ENCODE results near the gene PRR14L.
"Not testable (repeated sequence)": the region's sequence is repeated elsewhere in the genome, so short reads cannot be mapped to it uniquely, and the experiment has no call there.

PRR14L gene

GRCh38 chr22:31749636-31750364, at the start of gene PRR14L:
TSS of gene PRR14L (minus strand) at chr22:31750132. CDS start at chr22:31738860, 11,272 bp downstream.
- peak; percentile 100 for DNase-seq

DNA sequence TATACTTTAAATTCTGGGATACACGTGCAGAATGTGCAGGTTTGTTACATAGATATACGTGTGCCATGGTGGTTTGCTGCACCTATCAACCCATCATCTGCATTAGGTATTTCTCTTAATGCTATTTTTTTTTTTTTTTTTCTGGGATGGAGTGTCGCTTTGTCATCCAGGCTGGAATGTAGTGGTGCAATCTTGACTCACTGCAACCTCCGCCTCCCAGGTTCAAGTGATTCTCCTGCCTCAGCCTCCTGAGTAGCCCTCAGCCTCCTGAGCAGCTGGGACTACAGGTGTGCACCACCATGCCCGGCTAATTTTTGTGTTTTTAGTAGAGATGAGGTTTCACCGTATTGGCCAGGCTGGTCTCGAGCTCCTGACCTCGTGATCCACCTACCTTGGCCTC, 49.4 kb upstream of the PRR14L start:
- DNase-seq, result not testable (repeated sequence)

DNA sequence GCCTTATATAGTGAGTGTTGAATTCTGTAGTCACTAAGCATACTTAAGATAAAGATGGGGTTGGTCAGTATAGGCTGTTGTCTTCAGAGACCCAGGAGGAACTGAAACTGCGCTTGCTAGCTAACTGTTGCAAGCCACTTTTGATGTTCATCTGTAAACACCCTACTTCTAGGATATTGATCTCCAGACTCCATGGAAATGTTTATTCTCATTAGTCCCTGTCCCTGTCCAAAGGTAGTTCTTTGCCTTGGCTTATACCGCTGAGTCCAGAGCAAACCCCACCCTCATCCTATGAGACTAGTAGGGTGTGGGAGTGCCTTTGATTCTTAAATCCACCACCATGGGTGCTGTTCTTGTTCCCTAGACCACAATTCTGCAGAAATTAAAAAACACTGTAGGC, 40.3 kb upstream of the PRR14L start:
- no peak for DNase-seq

- no peak for DNase-seq
These were observed 39.9 kb upstream of the PRR14L start for GRCh38 chr22:31789803-31790202.

- no peak for DNase-seq
These were observed 26.3 kb upstream of the PRR14L start for GRCh38 chr22:31776231-31776630.

GRCh38 chr22:31773416-31773815, 23.5 kb upstream of the PRR14L start:
- no peak for DNase-seq

DNA sequence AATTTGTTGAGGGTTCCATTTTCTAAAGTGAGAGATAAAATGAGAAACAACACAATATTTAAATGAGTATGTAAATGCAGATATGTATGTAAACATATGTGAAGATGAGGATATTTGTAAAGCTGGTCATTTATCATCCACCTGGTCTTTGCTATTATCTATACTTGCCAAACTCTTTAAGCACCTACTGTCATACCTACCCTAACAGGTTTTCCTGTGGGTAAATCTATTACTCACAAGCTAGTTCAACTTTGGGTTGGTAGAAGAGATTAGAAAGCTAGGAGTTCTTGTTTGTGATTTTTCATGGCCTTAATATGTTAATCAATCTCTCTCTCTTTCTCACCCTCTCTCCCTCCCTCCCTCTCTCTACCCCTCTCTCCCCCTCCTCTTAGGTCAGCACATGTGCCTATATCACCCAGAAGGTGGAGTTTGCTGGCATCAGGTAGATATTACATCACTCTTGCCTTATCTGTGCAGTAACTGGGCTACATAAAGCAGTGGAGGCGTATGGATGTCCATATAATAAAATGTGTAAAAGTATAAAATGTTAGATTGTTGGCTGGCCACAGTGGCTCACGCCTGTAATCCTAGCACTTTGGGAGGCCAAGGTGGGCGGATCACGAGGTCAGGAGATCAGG, 18.6 kb upstream of the PRR14L start:
- DNase-seq, result no peak

- no peak for DNase-seq
These were observed 14.9 kb upstream of the PRR14L start for GRCh38 chr22:31764785-31765184.

GRCh38 chr22:31758860-31759259, 8.9 kb upstream of the PRR14L start:
- not testable (repeated sequence) for DNase-seq

GRCh38 chr22:31757265-31757664, 7.3 kb upstream of the PRR14L start:
- no peak for DNase-seq

DNA sequence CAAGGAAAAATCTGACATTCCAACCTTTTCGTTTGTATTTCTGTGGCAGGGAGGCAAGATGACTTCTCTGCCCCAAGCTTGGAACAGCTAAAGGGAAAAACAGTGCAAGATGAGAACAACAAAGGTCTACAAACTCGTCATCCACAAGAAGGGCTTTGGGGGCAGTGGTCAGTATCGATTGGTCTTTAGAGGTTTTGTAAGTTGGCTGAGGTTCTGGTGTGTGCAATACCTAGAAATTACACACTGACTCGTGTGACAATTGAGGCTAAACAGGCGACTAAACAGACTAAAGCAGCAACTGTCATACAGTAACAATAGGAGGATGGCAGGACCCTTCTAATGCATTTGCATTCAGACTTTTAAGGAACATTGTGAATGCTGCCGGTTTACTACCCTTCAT, 4.9 kb upstream of the PRR14L start:
- DNase-seq, result no peak

- DNase-seq, result peak; percentile 97 to 99
These were observed 3.9 kb upstream of the PRR14L start, which contains the start of gene DEPDC5 for GRCh38 chr22:31753634-31754501. TSS of gene DEPDC5 (plus strand) at chr22:31754019. CDS start at chr22:31754922, 903 bp downstream.

DNA sequence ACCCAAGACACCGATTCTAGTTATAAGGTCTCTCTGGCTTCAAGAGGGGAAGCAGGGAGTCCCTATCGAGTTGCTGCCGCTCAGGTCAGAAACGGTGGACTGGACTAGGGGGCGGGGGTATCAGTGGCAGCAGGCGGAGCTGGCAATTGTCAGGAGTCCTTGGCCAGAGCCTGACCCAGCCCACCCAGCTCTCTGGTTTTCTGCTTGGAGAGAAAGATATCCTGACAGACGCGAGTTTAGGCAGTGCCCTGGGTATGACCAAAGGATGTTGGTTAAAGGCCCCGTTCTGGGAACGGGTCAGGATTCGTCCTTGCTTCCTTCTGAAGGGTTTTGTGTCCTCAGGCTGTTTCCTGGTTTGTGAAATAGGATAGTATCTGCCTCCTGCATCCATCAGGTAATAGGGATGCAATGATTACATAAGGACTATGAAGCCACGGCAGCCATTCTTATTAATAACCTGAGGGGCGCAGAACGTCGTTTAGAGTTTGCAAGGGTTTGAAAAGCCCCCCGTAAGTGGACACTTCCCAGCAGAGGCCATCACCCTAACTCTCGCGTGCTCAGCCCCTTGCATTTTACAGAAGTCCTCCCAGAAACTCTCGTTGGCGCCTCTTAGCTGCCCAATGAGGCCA, 3.2 kb upstream of the PRR14L start:
- DNase-seq, result peak; percentile 48 to 49

- DNase-seq, result no peak
These were observed 2.3 kb upstream of the PRR14L start for GRCh38 chr22:31752096-31752847.

DNA sequence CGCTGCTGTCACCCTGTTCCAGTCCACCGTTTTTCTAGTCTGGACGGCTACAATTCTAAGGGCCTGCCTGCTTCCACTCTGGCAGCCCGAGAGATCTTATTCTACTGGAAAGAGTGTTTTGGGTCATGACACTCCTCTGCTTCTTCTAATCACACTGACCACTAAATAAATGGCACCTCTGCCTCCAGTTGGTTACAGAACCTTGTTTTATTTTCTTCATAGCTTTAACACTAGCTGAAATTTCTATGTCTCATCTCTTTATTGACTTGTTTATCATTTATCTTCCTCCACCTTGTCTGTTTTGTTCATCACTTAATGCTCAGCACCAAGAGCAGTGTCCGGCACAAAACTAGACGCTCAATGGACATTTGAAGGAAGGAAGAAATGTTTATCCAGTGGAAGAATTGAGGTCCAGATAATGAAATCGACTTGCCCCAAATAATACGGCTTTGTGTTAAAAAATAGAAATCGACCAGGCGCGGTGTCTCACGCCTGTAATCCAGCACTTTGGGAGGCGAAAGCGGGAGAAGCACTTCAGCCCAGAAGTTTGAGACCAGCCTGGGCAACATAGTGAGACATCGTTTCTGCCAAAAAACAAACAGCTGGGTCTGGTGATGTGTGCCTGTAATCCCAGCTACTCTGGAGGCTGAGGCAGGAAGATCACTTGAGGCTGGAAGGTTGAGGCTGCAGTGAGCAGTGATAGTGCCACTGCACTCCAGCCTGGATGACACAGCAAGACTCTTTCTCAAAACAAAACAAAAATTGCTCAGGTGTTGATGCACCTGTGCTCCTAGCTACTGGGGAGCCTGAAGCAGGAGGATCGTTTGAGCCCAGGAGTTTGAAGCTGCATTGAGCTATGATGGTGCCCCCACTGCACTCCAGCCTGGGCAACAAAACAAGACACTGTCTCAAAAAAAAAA, 693 bp upstream of the PRR14L start:
- no peak for DNase-seq

DNA sequence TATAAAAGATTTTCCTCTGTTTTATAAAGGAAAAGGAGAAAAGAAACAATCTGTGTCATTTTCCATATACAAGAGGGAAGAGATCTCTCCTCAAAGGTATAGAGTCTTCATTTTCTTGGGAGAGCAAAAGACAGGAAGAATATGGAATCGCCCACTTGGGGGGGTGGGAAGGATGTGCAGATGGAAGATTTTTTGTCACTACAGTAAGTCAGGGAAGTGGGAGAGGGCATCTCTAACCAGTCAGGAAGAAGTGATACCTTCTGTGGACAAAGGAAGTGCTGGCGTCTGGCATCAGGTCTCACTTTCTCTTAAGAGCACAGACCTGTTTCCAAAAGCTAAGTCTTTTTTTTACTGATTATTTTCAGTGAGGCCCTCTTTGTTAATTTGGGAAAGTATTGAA, 1.4 kb downstream of the PRR14L start:
- DNase-seq, result no peak

- no peak for DNase-seq
These were observed 2.5 kb downstream of the PRR14L start for GRCh38 chr22:31747441-31747840.

DNA sequence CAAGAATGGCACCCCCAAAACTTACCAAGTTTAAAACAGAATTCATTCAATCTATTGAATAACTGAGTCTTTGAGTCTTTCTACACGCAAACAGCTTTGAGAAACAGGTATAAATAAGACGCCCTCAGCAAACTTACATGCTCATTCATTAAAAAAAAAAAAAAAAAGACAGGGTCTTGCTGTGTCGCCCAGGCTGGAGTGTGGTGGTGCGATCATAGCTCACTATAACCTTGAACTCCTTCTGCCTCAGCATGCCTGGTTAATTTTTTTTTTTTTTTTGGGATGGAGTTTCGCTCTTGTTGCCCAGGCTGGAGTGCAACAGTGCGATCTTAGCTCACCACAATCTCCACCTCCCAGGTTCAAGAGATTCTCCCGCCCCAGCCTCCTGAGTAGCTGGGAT, 6.1 kb downstream of the PRR14L start:
- no peak for DNase-seq

DNA sequence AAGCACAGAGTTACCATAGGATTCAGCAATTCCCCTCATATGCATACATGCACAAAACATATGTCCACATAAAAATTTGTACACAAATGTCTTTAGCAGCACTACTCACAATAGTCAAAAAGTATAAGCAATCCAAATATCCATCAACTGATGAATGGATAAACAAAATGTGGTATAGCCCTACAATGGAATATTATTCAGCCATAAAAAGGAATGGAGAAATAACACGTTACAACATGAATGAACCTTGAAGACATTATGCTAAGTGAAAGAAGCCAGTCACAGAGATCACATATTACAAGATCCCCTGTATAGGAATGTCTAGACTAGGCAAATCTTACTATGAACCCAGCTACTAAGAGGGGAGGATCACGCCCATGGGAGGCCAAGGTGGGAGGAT, 7.2 kb downstream of the PRR14L start:
- DNase-seq, result no peak

GRCh38 chr22:31742115-31742514, 7.8 kb downstream of the PRR14L start:
- DNase-seq, result no peak

DNA sequence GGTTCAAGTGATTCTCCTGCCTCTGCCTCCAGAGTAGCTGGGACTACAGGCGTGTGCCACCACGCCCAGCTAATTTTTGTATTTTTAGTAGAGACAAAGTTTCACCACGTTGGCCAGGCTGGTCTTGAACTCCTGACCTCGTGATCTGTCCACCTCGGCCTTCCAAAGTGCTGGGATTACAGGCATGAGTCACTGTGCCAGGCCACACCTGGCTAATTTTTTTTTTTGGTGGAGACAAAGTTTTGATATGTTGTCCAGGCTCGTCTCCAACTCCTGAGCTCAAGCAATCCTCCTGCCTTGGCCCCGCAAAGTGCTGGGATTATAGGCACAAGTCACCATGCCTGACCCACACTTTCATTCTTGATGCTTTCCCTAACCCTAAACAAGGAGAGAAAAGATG, 9.6 kb downstream of the PRR14L start:
- DNase-seq, result not testable (repeated sequence)
